Measurements from ENCODE around the gene PLEKHA4. TPM values are rescaled to one million over a fixed set of nuclear protein-coding genes. Genes with fewer than 3 reads are reported as not detected.

The PLEKHA4 gene
- total and polyA plus RNA-seq, 2 of the 13 experiments (the other 11 are each of a cell fraction or from before 2014, with no cell fraction given): 4.8 to 6.0 TPM

GRCh38 chr19:48795055-48795684, 73.2 kb downstream of the PLEKHA4 start (continued):
- TF ChIP-seq NFAT5 (CRISPR knock-in tag; IDR thresholded peaks at IDR 0.05) (no peak), MEIS2 (CRISPR knock-in tag; IDR thresholded peaks at IDR 0.05) (no peak), CEBPG (CRISPR knock-in tag; IDR thresholded peaks at IDR 0.05) (peak; percentile 52; the same call in 1 of the 2 replicates), SNAPC2 (CRISPR knock-in tag; IDR thresholded peaks at IDR 0.05) (no peak), ZNF816 (CRISPR knock-in tag; IDR thresholded peaks at IDR 0.05; ENCODE audit: borderline replicate concordance) (no peak), TFDP2 (CRISPR knock-in tag; IDR thresholded peaks at IDR 0.05) (0 out of 2 replicates have a peak, but pooled peaks have one; percentile 28), ZNF510 (CRISPR knock-in tag; IDR thresholded peaks at IDR 0.05; ENCODE audit: low read depth) (0 out of 2 replicates have a peak, but pooled peaks have one; percentile 83), ELF1 (CRISPR knock-in tag; IDR thresholded peaks at IDR 0.05) (peak; percentile 93), ZNF253 (CRISPR knock-in tag; IDR thresholded peaks at IDR 0.05; ENCODE audit: borderline replicate concordance) (no peak), ZNF768 (CRISPR knock-in tag; IDR thresholded peaks at IDR 0.05) (0 out of 2 replicates have a peak, but pooled peaks have one; percentile 51), NAIF1 (CRISPR knock-in tag; IDR thresholded peaks at IDR 0.05; ENCODE audit: borderline replicate concordance) (no peak), ZNF232 (CRISPR knock-in tag; IDR thresholded peaks at IDR 0.05; ENCODE audit: borderline replicate concordance) (no peak; the same call in 1 of the 2 replicates), DRAP1 (CRISPR knock-in tag; IDR thresholded peaks at IDR 0.05) (no peak), HOXA9 (CRISPR knock-in tag; IDR thresholded peaks at IDR 0.05; ENCODE audit: borderline replicate concordance) (no peak), POLR2G (IDR thresholded peaks at IDR 0.05; ENCODE audit: low read depth, low read length) (no peak), ZNF703 (CRISPR knock-in tag; IDR thresholded peaks at IDR 0.05; ENCODE audit: borderline replicate concordance) (no peak), PAX8 (CRISPR knock-in tag; IDR thresholded peaks at IDR 0.05; ENCODE audit: borderline replicate concordance) (peak; percentile 54; the same call in 1 of the 2 replicates), RXRB (CRISPR knock-in tag; IDR thresholded peaks at IDR 0.05; ENCODE audit: borderline replicate concordance) (peak; percentile 60), NFYB (CRISPR knock-in tag; IDR thresholded peaks at IDR 0.05) (0 out of 2 replicates have a peak, but pooled peaks have one; percentile 41)
- TF ChIP-seq, protein P1, sequence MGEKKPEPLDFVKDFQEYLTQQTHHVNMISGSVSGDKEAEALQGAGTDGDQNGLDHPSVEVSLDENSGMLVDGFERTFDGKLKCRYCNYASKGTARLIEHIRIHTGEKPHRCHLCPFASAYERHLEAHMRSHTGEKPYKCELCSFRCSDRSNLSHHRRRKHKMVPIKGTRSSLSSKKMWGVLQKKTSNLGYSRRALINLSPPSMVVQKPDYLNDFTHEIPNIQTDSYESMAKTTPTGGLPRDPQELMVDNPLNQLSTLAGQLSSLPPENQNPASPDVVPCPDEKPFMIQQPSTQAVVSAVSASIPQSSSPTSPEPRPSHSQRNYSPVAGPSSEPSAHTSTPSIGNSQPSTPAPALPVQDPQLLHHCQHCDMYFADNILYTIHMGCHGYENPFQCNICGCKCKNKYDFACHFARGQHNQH (CRISPR knock-in tag; IDR thresholded peaks at IDR 0.05): no peak
